Left ventricle myocardium inferior (tissue), 1 donor: Measurements from ENCODE around the gene ZNF845. TPM values are rescaled to one million over a fixed set of nuclear protein-coding genes. Genes with fewer than 3 reads are reported as not detected.
"Not testable (repeated sequence)": the region's sequence is repeated elsewhere in the genome, so short reads cannot be mapped to it uniquely, and the experiment has no call there.

Experiments used
- DNase-seq: peaks from one replicate; pipeline ENCODE4 v3.0.0-alpha.2; 2020
- H3K27ac ChIP-seq: fragments of 200-600 bp; replicated peaks from 2 replicates; pipeline ENCODE4 v1.8.0; 2021
- H3K27me3 ChIP-seq: fragments of 200-600 bp; 2 replicates; pipeline ENCODE4 v1.8.0; 2021; ENCODE audit warnings: low read depth
- H3K36me3 ChIP-seq: fragments of 200-600 bp; 2 replicates; pipeline ENCODE4 v1.8.0; 2021
- H3K4me1 ChIP-seq: fragments of 200-600 bp; 2 replicates; pipeline ENCODE4 v1.8.0; 2021
- H3K4me3 ChIP-seq: fragments of 200-600 bp; 2 replicates; pipeline ENCODE4 v1.8.0; 2021; ENCODE audit warnings: mild to moderate bottlenecking, moderate library complexity
- H3K9me3 ChIP-seq: fragments of 200-600 bp; replicated peaks from 2 replicates; pipeline ENCODE4 v1.8.0; 2021
- CTCF ChIP-seq: fragments of 200-600 bp; IDR thresholded peaks from 2 replicates; pipeline ENCODE4 v1.8.0; 2021; ENCODE audit warnings: antibody characterized with exemption, mild to moderate bottlenecking, borderline replicate concordance
- intact Hi-C: fragments of 100-400 bp; cut with micrococcal nuclease; formaldehyde crosslinking; loops from one replicate; pipeline ENCODE4 v1.11.0; 2022
- long read RNA-seq: library from polyadenylated mRNA; unstranded; transcript quantifications from one replicate; pipeline ENCODE4 v2.0.0, GENCODE V29; 2021
- total RNA-seq: library from RNA; stranded (reverse); fragmentation: NEBNext Ultra II Directional; extraction: Animal tissue kit (Norgen Biotek cat#: 25700); gene quantifications from one replicate; pipeline ENCODE4 v1.2.1, GENCODE V29; 2021
- donor health status: DM: no; HTN: yes; CAD: no; lungs with severe emphysema.

The ZNF845 gene
- 3.5 TPM for total RNA-seq
- long read RNA-seq, full-length matches to known transcripts: 4 of 4 reads
- long read RNA-seq, partial matches to known transcripts: 0 of 4 reads
- long read RNA-seq, other reads (novel, unspliced or antisense): 0 of 4 reads

- intact Hi-C loops: no loop called here
- DNase-seq: peak; percentile 93
- Histone ChIP-seq H3K9me3 (peaks cover 13% of the 10 kb centered on the region), H3K36me3 (peaks cover 7% of the 10 kb centered on the region), H3K4me1 (peaks cover 23% of the 10 kb centered on the region), H3K4me3 (peak within 1 kb of the TSS; percentile 95), H3K27me3 (peaks cover 3% of the 10 kb centered on the region), H3K27ac (peak within 1 kb of the TSS; percentile 82)
- no peak for TF ChIP-seq CTCF
These were observed at the start of gene ZNF845 for GRCh38 chr19:53333463-53334449. Gene ZNF845, plus strand, starts transcription at chr19:53333749. Its CDS starts 7,559 bp downstream, at chr19:53341308.

GRCh38 chr19:53285087-53285486, 48.5 kb upstream of the ZNF845 start:
- Histone ChIP-seq H3K36me3 (no peaks in the 10 kb centered on the region), H3K4me1 (no peaks in the 10 kb centered on the region), H3K27ac (no peak overlapping the region), H3K27me3 (peaks cover 8% of the 10 kb centered on the region), H3K9me3 (no peaks in the 10 kb centered on the region), H3K4me3 (no peak overlapping the region)
- intact Hi-C loops: no loop called here
- TF ChIP-seq CTCF: no peak
- no peak for DNase-seq

GRCh38 chr19:53290758-53291549, 42.6 kb upstream of the ZNF845 start:
- no peak for TF ChIP-seq CTCF
- no peak overlapping the region for H3K4me3 ChIP-seq
- H3K4me1 ChIP-seq: no peaks in the 10 kb centered on the region
- H3K36me3 ChIP-seq: no peaks in the 10 kb centered on the region
- DNase-seq: no peak
- intact Hi-C loops: no loop called here
- H3K27me3 ChIP-seq: no peaks in the 10 kb centered on the region
- no peak overlapping the region for H3K27ac ChIP-seq
- H3K9me3 ChIP-seq: peaks cover 43% of the 10 kb centered on the region

- TF ChIP-seq CTCF: no peak
- intact Hi-C loops: no loop called here
- Histone ChIP-seq H3K27me3 (peaks cover 7% of the 10 kb centered on the region), H3K4me3 (no peak overlapping the region), H3K36me3 (no peaks in the 10 kb centered on the region), H3K4me1 (no peaks in the 10 kb centered on the region), H3K27ac (no peak overlapping the region), H3K9me3 (peaks cover 55% of the 10 kb centered on the region)
- no peak for DNase-seq
These were observed 38.6 kb upstream of the ZNF845 start for GRCh38 chr19:53294786-53295441.

GRCh38 chr19:53301341-53301740, 32.2 kb upstream of the ZNF845 start:
- H3K4me3 ChIP-seq, H3K27ac ChIP-seq, H3K9me3 ChIP-seq, DNase-seq, H3K36me3 ChIP-seq, intact Hi-C loops, H3K4me1 ChIP-seq: not testable (repeated sequence)
- peaks cover 51% of the 10 kb centered on the region for H3K27me3 ChIP-seq
